NCI-H2081 treated with DMSO at 0.1 percent for 48 hours (cell line): ENCODE results near the gene ADM2.
"Not testable (repeated sequence)": the region's sequence is repeated elsewhere in the genome, so short reads cannot be mapped to it uniquely, and the experiment has no call there.

Source experiments
- DNase-seq: peaks from one replicate; lab custom pipeline; 2025; lab: John Stamatoyannopoulos, UW

ADM2 gene

GRCh38 chr22:50525104-50525857, 43.9 kb downstream of the ADM2 start, which contains the start of gene SCO2:
Gene SCO2 (minus strand): TSS chr22:50525598. CDS start chr22:50524411, 1,187 bp downstream.
- peak; percentile 69 for DNase-seq

DNA sequence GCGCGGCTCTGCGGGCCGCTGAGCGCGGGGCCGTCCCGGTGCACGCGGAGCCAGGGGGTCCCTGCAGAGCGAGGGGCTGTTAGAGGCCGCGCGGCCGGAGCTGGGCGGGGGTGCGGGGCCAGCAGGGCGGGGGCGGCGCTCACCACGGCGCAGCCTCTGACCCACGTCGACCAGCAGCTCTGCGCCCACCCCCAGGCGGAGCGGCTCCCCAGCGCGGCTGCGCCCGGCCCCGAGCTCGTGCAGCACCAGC, 44.4 kb downstream of the ADM2 start:
- no peak for DNase-seq

DNA sequence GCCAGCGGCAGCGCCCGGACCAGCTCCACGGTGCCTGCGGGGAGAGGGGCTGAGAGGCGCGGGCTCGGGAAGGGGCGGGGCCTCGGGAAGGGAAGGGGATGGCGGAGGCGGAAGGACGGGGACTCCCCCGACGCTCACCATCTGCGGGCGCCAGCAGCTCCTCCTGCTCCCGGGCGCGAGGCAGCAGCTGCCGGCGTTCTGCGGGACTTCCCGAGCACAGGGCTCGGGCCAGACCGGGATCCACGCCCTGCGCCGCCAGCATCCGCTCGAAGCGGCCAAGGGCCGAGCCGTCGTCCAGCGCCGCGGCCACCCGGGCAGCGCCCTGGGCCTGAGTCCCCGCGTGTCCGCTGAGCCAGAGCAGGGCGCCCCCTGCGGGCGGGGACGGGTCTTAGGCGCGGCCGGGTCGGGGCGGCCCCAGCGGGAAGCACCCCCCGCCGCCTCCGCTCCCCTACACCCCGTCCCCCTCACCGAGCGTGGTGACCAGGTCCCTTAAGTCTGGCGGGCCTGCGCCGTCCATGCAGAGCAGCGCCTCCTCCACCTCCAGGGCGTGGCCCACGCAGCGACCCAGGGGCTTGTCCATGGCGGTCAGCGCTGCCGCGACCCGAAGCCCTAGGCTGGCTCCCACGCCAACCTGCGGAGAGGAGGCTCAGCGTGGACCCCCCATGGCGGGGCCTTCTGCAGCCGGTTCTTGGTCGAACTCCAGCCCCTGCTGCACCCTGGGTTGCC, 44.9 kb downstream of the ADM2 start:
- no peak for DNase-seq

- no peak for DNase-seq
Observed at GRCh38 chr22:50526834-50527801, 45.8 kb downstream of the ADM2 start.

- DNase-seq: no peak
Observed at GRCh38 chr22:50527921-50528681, 46.8 kb downstream of the ADM2 start.

DNA sequence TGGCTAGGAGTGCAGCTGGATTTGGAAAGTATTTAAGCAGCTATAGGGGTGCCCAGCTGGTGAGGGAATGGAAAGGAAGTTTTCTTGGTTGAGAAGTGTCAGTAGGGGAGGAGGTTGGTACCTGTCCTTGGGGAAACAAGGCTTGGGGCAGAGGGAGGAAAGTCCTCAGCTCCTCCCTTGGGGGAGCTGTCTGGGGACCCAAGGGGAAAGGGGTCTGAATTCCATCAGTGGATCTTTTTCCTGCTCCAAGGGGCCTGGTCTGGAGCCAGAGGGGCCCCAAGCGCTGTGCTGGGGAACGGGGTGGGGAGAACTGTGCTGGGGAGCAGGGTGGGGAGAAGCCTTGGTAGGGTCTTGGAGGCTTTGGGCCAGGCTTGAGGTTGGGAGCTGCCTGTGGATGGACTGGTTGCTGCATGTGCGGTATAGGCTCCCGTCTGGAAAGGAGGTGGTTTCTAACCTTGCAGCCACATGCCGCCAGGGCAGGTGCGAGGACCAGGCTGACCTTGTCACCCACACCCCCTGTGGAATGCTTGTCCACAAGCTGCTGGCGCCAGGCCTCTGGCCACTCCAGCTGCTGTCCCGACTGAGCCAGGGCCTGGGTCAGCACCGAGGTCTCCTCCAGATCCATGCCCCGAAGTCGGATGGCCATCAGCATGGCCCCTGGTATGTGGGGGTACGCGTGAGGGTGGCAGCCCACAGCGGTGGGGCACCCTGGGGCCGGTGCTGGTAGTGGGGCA, 47.5 kb downstream of the ADM2 start:
- DNase-seq: no peak

- DNase-seq: no peak
Observed at GRCh38 chr22:50529416-50529896, 48.1 kb downstream of the ADM2 start.

DNA sequence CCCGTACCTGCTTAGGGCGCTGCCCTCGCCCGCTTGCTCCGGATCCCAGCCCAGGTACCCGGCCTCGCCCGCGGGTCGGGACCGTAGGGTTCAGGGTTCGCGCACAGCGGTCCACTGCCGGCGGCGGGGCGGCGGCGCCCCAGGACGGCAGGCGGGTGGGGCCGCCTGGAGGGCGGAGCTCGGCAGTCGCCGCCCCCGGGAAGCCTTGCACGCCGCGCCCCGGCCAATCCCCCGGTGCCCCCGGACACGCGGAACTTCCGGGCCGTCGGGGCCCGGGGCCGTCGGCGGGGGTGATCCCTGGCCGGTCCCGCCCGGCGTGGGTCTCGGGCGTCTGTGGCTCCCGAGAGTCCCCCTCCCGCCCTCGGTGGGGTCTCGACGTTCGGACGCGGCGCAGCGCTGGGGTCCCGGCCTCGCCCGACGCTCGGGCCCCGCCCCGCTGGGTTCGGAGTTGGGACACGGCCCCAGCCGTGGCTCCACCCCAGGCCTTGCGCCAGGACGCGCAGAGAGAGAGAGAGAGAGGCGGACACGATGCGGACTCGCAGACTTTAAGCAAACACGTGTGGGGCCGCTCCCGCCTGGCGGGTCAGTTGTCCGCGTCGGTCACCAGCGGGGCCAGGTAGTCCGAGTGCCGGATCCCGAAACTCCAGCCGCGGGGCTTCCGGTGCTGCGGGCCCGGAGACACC, 48.7 kb downstream of the ADM2 start, which contains the start of gene TYMP:
Gene TYMP (minus strand): TSS at position 116 of the 683 bp plus-strand sequence. CDS start 303 bp downstream, outside the sequence.
- no peak for DNase-seq

DNA sequence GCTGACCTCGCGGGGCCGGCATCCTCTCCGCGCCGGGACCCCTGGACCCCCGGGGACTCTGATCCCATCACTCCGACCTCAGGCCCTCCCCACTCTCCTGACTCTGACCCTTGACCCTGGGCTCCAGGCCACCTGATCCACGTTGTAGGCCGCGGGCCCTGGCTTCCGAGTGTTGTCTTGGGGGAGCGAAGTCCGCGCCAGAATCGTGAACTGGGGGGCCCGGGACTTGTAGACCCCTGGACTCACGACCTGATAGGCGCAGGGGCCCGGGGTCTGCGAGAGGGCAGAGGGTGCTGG, 49.2 kb downstream of the ADM2 start:
- DNase-seq: no peak

DNA sequence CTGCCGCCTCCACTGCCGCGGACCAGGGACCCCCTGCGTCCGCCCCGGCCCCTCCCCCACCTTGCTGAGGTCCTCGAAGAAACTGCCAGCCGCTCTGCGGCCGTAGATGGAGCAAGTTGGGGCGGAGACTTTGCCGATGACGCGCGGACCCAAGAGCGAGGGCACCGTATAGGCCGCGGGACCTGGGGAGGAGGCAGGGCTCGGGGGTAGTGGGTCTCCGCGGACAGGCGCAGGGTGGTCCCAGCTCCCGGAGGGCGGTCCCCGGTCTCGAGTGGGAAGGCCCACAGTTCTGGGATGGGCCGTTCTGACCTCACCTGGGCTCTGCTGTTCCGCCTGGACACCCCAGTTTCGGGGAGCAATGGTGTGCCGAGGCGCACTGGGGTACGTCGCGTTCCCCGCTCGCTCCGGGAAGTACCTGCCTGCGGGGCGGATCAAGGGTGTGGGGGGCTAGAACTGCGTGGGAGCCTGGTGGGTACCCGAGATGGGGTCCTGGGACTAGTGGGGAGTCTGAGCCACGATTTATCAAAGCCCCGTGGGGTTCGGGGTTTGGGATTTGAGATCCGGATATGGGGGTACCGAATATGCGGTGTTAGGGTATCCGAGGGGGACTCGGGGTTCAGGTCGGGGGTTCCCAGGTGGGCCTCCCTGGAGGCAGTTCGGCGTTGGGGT, 49.7 kb downstream of the ADM2 start:
- DNase-seq: no peak

DNA sequence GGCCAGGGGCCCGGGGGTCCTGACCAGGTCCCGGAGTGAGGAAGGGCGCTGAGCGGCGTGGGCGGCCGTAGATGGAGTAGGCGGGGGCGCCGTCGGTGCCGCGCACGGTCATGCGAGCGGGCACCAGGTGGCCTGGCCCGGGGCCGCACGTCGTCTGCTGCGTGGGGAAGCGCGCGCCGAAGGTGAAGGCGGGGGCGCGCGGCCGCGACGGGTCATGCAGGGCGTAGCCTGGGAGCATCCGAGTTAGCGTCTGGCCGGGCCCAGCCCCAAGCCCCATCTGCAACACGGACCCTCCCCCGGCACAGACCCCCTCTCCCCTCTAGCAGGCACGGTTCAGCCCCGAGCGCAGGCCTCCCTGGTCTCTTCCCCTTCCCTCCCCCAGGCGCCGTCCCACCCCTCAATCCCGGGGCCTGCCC, 50.2 kb downstream of the ADM2 start:
- no peak for DNase-seq

DNA sequence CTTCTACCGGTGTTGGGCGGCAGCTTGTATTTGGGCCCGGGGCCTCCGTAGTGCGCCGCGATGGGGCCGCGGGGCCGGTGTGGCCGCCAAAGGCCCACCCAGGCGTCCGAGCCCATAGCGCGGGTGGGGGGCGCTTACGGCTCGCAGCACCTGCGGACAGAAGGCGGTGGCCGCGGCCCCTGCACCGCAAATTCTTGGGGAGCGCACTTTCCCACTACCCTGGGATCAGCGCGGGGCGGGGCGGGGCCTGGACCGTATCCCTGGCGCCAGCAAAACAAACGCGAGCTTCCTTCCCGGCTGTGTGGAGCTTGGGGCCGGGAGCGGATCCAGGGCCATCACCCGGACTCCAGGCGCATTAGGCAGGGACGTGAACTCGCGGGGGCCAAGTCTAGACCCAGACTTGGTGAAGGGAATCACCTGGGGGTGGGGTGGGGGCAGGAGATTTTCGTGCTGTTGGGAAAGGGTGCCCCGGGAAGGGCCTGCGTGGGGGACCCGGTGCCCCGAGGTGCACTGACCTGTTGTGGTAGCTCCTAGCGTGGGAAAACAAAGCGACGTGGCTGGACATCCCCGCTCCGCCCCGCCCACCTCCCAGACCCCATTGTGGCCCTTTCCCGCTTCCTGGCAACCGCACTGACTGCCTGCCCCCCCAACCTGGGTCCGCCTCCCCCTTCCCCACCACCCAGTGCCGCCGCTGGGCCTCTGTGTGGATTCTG, 50.8 kb downstream of the ADM2 start:
- DNase-seq: no peak

DNA sequence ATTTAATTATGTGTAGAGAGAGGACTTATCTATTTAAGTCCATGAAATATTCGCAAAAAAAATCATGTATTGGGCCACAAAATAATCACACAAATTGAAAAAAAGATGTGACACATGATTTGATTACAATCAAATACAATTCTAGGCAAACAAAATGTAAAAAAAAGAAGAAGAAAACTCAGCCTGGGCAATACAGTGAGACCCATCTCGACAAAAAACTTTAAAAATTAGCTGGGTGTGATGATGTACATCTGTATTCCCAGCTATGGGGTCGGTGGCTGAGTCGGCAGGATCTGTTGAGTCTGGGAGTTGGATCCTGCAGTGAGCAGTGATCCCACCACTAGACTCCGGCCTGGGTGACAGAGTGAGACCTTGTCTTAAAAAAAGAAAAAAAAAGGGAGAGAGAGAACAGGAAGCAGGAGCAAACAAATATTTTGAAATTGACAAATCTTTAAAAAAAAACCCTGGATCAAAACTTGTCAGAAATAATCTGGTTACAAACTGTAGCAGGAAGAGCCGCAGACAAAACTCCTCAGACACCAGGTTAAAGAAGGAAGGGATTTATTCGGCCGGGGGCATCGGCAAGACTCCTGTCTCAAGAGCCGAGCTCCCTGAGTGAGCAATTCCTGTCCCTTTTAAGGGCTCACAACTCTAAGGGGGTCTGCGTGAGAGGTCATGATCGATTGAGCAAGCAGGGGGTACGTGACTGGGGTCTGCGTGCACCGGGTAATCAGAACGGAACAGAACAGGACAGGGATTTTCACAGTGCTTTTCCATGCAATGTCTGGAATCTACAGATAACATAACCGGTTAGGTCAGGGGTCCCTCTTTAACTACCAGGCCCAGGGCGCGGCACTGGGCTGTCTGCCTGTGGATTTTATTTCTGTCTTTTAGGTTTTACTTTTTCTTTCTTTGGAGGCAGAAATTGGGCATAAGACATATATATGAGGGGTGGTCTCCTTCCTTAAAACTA, 51.8 kb downstream of the ADM2 start:
- DNase-seq: no peak

- DNase-seq: not testable (repeated sequence)
Observed at GRCh38 chr22:50533856-50534711, 52.7 kb downstream of the ADM2 start.

DNA sequence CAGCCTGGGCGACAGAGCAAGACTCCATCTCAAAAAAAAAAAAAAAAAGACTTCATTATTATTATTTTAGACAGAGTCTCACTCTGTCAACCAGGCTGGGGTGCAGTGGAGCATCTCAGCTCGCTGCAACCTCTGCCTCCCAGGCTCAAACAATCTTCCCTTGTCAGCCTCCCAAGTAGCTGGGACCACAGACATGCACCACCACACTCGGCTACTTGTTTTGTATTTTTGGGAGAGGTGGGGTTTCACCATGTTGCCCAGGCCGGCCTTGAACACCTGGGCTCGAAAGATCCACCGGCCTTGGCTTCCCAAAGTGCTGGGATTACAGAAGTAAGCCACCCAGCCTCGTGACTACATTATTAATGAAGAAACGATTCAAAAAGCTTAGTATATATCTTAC, 53.8 kb downstream of the ADM2 start:
- no peak for DNase-seq
